ENCODE measurements around the gene FEV.

GRCh38 chr2:218964041-218964771 is 20.8 kb downstream of the FEV start:
- TF ChIP-seq CTCF (IDR thresholded peaks at IDR 0.05; ENCODE audit: extremely low read depth in 1 of 2, insufficient read depth in 1 of 2, low read depth in 1 of 2, low read length in 2 of 2) (no peak), POLR2AphosphoS5 (IDR thresholded peaks at IDR 0.05; ENCODE audit: insufficient read depth, low read depth, low read length) (no peak), MAX (IDR thresholded peaks at IDR 0.05; ENCODE audit: insufficient read depth, insufficient read length) (no peak)
